Neural cell (in vitro differentiated cells): ENCODE measurements around the gene DSCAM.

ENCODE experiments used
- CTCF ChIP-seq: fragments of 450-650 bp; IDR thresholded peaks from 2 replicates; pipeline ENCODE4 v1.5.1; 2014; ENCODE audit warnings: antibody characterized with exemption, mild to moderate bottlenecking, moderate library complexity; ENCODE audit not compliant: poor library complexity, severe bottlenecking
- EZH2 ChIP-seq: fragments of 200-600, 300-800 bp; shearing (Covaris generic), sonication (generic); IDR thresholded peaks from 2 replicates; pipeline ENCODE4 v1.6.1; 2014; ENCODE audit warnings: antibody characterized with exemption, low read length, borderline replicate concordance, mild to moderate bottlenecking; ENCODE audit not compliant: insufficient read depth, poor library complexity, severe bottlenecking

DNA sequence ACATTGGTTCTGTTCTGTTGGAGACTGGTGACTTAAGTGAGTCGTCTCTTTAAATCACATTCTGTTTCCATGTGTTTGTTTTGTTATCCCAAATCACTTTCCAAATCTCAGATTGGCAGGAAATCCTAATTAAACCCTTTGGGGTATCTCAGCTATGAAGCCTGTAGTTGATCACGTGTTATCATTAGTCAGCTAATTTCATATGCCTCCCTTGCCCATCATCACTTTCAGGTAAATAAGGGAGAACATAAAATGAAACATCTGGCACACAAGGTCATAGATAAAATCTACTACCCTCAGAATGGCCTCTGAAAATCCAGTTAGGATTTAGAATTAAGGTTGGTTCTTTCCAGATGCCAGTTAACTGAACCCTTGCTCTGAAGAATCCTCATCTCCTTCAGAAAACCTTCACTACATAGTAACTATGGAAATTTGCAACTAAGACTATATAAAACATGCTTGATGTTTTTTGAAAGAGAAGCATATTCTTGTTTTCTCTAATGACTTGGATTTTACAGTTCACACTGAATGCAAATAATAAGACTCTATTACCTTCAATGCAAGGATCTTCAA, 401.5 kb downstream of the DSCAM start:
- TF ChIP-seq CTCF, result no peak
- no peak for TF ChIP-seq EZH2
